Natural killer cell treated with Interleukin-12 subunit alpha and Interleukin-12 subunit beta and Interleukin-15 and Interleukin-18, amount 100 ng/mL, for 72 hours (primary cell): ENCODE results near the gene SIRT3. TPM values are rescaled to one million over a fixed set of nuclear protein-coding genes. Genes with fewer than 3 reads are reported as not detected.

Experiments used
- ATAC-seq, 2 donors: fragments of 150-1000 bp; cut with Tn5 transposase in 1 of 2; sonication (Bioruptor Pico), chemical (Tn5 transposase) in 1 of 2; 2 replicates each; pipeline ENCODE4 v1.10.0; 2021
- DNase-seq: peaks from one replicate; pipeline ENCODE4 v3.0.0; 2022; ENCODE audit warnings: low spot score
- H3K27ac Mint-ChIP-seq, 2 donors: 1 replicate in 1 of 2; 2 replicates in 1 of 2; pipeline ENCODE4 v1.8.0; 2022; ENCODE audit warnings: mixed read lengths in 2 of 2, mild to moderate bottlenecking in 1 of 2, moderate library complexity in 1 of 2
- H3K27me3 Mint-ChIP-seq, 2 donors: 1 replicate in 1 of 2; 2 replicates in 1 of 2; pipeline ENCODE4 v1.8.0; 2022; ENCODE audit warnings: mixed read lengths in 2 of 2
- H3K36me3 Mint-ChIP-seq: one replicate; pipeline ENCODE4 v1.8.0; 2022; ENCODE audit warnings: mixed read lengths
- H3K4me1 Mint-ChIP-seq, 2 donors: 1 replicate in 1 of 2; 2 replicates in 1 of 2; pipeline ENCODE4 v1.8.0; 2022; ENCODE audit warnings: low read depth in 2 of 2, mixed read lengths in 2 of 2, mild to moderate bottlenecking in 1 of 2
- H3K4me3 Mint-ChIP-seq: one replicate; pipeline ENCODE4 v1.8.0; 2022; ENCODE audit warnings: mixed read lengths
- H3K9me3 Mint-ChIP-seq: 2 replicates; pipeline ENCODE4 v1.8.0; 2022; ENCODE audit warnings: mixed read lengths
- total RNA-seq, 2 donors: library from RNA; stranded (reverse); gene quantifications; one replicate each; pipeline ENCODE4 v1.2.3, GENCODE V29; 2022

The SIRT3 gene
- total RNA-seq, 2 donors from 2014 or later = 13.7 to 16.3 TPM

DNA sequence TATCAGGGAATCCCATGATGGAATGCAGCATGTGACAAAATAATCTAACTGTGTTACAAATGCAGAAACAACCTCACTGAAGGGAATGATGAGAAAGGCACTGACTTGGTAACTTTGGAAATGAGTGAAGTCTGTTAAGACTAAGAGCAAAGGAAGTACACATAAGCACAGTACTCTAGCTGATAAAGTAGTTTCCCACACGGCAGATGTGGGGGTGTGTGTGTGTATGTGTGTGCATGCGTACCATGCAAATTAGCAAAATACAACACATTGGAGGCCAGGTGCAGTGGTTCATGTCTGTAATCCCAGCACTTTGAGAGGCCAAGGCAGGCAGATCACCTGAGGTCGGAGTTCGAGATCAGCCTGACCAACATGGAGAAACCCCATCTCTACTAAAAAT is 25.5 kb upstream of the SIRT3 start:
- peaks cover 0 to under 1% of the 10 kb centered on the region in 2 donors for H3K4me1 Mint-ChIP-seq
- no peak overlapping the region for H3K4me3 Mint-ChIP-seq
- no peak for ATAC-seq
- no peaks in the 10 kb centered on the region for H3K27me3 Mint-ChIP-seq
- H3K36me3 Mint-ChIP-seq = no peaks in the 10 kb centered on the region
- H3K27ac Mint-ChIP-seq = no peak overlapping the region
- no peak for DNase-seq
- no peaks in the 10 kb centered on the region for H3K9me3 Mint-ChIP-seq

DNA sequence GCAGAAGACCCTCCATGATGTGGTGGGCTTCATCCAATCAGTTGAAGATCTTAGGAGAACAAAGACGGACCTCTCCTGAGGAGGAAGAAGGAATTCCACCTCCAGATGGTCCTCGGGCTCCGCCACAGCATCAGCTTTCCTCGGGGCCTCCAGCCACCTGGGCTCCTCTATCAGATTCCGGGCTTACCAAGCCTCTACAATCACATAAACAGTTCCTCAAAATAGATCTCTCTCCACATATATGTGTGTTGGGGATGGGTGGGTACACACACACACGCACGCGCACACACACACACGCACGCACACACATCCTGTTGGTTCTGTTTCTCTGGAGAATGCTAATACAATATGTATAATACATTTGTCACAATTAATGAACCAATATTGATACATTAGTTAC is 23.3 kb upstream of the SIRT3 start:
- no peak for ATAC-seq
- H3K27ac Mint-ChIP-seq = no peak overlapping the region

DNA sequence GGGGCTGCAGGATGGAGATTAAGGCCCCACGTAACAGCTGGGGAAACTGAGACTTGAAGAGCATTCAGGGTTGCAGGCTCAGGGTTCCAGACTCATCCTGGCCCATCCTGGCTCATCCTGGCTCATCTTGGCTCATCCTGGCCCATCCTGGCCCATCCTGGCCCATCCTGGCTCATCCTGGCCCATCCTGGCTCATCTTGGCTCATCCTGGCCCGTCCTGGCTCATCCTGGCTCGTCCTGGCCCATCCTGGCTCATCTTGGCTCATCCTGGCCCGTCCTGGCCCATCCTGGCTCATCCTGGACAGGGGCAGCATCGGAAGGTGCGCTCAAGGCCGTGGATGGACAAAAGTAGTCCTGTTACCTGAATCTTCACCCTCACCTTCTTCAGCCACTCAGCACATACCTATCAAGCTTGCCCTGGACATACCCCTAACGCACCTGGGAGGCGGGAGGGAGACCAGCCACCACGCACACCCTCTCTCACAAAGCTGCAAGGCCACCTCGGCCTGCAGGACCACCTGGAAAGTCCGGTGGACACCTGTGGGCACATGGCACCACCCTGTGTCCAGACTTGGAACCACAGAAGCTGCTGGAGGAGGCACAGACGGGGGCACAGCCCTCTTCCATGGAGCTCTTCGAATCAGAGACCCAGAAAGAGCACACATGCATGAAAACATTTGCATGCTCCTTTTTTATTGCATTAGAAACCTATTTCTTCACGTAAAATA is 21.8 kb upstream of the SIRT3 start:
- DNase-seq = no peak
- H3K36me3 Mint-ChIP-seq = no peaks in the 10 kb centered on the region
- no peak overlapping the region for H3K27ac Mint-ChIP-seq
- H3K27me3 Mint-ChIP-seq = no peaks in the 10 kb centered on the region
- no peaks in the 10 kb centered on the region for H3K9me3 Mint-ChIP-seq
- ATAC-seq = no peak
- no peaks in the 10 kb centered on the region for H3K4me1 Mint-ChIP-seq
- H3K4me3 Mint-ChIP-seq = no peak overlapping the region

More for the DNA sequence above, 23.3 kb upstream of the SIRT3 start:
- DNase-seq = no peak
- no peaks in the 10 kb centered on the region for H3K4me1 Mint-ChIP-seq
- H3K4me3 Mint-ChIP-seq = no peak overlapping the region
- H3K27me3 Mint-ChIP-seq = no peaks in the 10 kb centered on the region
- no peaks in the 10 kb centered on the region for H3K36me3 Mint-ChIP-seq
- no peaks in the 10 kb centered on the region for H3K9me3 Mint-ChIP-seq

- DNase-seq (no peak), ATAC-seq (no peak)
- Mint-ChIP-seq H3K9me3 (no peaks in the 10 kb centered on the region), H3K27me3 (no peaks in the 10 kb centered on the region), H3K4me1 (no peaks in the 10 kb centered on the region), H3K4me3 (no peak overlapping the region), H3K36me3 (no peaks in the 10 kb centered on the region), H3K27ac (no peak overlapping the region)
Measured at GRCh38 chr11:256952-257737, 21.0 kb upstream of the SIRT3 start.

GRCh38 chr11:255816-256215 is 19.7 kb upstream of the SIRT3 start:
- Mint-ChIP-seq H3K36me3 (peaks cover 5% of the 10 kb centered on the region), H3K27me3 (no peaks in the 10 kb centered on the region), H3K4me1 (peaks cover 0 to 3% of the 10 kb centered on the region in 2 donors)

GRCh38 chr11:255176-255575 is 19.0 kb upstream of the SIRT3 start:
- H3K27me3 Mint-ChIP-seq = no peaks in the 10 kb centered on the region
- no peaks in the 10 kb centered on the region for H3K9me3 Mint-ChIP-seq
- DNase-seq (no peak), ATAC-seq (no peak)
- no peak overlapping the region for H3K27ac Mint-ChIP-seq
- peaks cover 0 to 3% of the 10 kb centered on the region in 2 donors for H3K4me1 Mint-ChIP-seq
- peaks cover 5% of the 10 kb centered on the region for H3K36me3 Mint-ChIP-seq
- no peak overlapping the region for H3K4me3 Mint-ChIP-seq

More at GRCh38 chr11:255816-256215, 19.7 kb upstream of the SIRT3 start:
- H3K4me3 Mint-ChIP-seq = no peak overlapping the region
- DNase-seq = no peak
- ATAC-seq = no peak
- no peak overlapping the region for H3K27ac Mint-ChIP-seq
- H3K9me3 Mint-ChIP-seq = no peaks in the 10 kb centered on the region

GRCh38 chr11:253886-254270 is 17.7 kb upstream of the SIRT3 start:
- ATAC-seq = no peak
- Mint-ChIP-seq H3K27ac (no peak overlapping the region), H3K27me3 (no peaks in the 10 kb centered on the region), H3K4me3 (no peak overlapping the region), H3K4me1 (peaks cover 5 to 7% of the 10 kb centered on the region in 2 donors), H3K9me3 (no peaks in the 10 kb centered on the region), H3K36me3 (peaks cover 12% of the 10 kb centered on the region)
- DNase-seq = no peak

DNA sequence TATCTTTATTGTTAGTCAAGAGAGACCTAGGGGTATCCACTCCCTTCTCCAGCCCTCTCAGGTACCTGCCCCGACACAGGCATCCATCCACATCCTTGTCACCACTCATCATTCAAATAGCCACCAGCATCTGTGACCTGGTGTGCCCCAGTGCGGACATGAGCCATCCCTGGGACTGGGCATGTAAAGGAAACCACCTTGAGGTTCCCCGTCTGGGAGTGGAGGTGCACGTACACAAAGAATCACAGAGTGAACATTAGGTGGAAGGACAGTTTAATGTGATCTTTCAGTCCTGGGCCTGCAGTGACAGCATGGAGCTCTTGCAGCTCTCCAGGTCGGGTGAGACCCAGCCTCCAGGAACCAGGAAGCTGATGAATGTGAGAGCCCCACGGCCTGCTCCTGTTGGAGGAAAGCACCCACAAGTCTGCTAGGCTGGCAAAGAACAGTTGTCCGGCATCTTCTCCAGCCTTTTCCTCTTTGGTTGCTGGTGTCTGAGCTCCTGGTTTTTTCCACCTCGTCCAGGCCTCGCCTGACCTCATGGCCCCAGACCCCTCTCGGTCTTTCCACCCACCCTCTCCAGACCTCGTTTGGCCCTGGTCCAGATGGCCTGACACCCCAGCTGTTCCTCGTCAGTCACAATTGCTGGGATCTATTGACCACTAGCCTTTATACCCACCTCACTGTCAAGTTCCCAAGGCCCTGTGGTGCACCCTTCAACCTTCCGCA is 17.2 kb upstream of the SIRT3 start:
- Mint-ChIP-seq H3K27ac (no peak overlapping the region), H3K4me1 (peaks cover 5 to 7% of the 10 kb centered on the region in 2 donors), H3K36me3 (peaks cover 12% of the 10 kb centered on the region), H3K4me3 (no peak overlapping the region), H3K27me3 (no peaks in the 10 kb centered on the region), H3K9me3 (no peaks in the 10 kb centered on the region)
- DNase-seq = no peak
- ATAC-seq = no peak

DNA sequence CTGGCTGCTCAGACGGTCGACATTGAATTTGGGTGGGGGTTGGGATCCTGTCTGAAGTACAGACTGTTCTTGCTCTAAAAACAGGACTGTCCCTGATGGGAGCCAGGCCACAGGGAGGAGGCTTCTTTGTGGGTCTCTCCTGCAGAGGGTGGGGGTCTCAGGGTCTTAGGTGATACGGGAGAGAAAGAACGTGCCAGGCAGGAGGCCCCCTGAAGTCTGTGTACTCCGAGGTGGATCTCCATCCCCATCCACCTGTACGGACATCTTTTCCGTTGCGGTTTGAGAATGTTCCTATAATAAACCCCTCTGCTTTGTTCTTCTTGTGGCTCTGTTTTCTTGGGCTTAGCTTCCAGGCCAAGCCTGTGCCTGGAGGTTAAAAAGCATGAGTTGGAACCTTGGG is 16.5 kb upstream of the SIRT3 start:
- DNase-seq (no peak), ATAC-seq (no peak)
- H3K4me1 Mint-ChIP-seq = peaks cover 5 to 7% of the 10 kb centered on the region in 2 donors
- no peak overlapping the region for H3K4me3 Mint-ChIP-seq
- H3K36me3 Mint-ChIP-seq = peaks cover 12% of the 10 kb centered on the region
- H3K9me3 Mint-ChIP-seq = no peaks in the 10 kb centered on the region
- no peak overlapping the region for H3K27ac Mint-ChIP-seq
- H3K27me3 Mint-ChIP-seq = no peaks in the 10 kb centered on the region

GRCh38 chr11:251550-251949 is 15.4 kb upstream of the SIRT3 start:
- DNase-seq (no peak), ATAC-seq (no peak)
- Mint-ChIP-seq H3K36me3 (peaks cover 20% of the 10 kb centered on the region), H3K4me1 (peaks cover 5 to 7% of the 10 kb centered on the region in 2 donors), H3K27ac (no peak overlapping the region), H3K4me3 (no peak overlapping the region), H3K9me3 (no peaks in the 10 kb centered on the region), H3K27me3 (no peaks in the 10 kb centered on the region)

DNA sequence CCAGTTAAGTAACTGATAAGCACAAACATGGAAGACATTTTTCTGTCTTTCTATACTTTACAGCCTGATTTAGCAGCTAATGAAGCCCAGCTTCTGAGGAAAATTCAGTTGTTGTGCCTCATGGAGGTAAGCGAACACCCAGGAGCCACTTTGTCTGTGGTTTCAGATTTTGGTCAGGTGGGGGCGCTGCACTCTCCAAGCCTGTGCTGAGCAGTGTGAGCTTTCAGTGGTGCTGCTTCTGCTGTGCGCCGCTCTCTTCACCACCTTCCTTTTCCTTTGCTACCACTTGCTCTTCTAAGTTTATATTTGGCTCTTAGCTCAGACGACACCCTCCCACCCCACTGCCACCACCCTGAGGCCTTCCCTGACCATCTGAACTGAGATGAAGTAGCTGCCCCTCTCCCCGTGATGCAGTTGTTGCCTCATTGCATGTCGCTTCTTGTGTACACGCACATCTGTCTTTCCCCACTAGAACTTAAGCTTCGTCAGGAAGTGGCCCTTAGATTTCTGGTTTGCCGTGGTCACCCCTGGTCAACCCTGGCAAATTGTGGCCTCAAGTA is 14.7 kb upstream of the SIRT3 start:
- no peaks in the 10 kb centered on the region for H3K9me3 Mint-ChIP-seq
- no peak overlapping the region for H3K27ac Mint-ChIP-seq
- ATAC-seq = peak; percentile 79
- peaks cover 22% of the 10 kb centered on the region for H3K36me3 Mint-ChIP-seq
- H3K4me3 Mint-ChIP-seq = no peak overlapping the region
- peaks cover 5 to 7% of the 10 kb centered on the region in 2 donors for H3K4me1 Mint-ChIP-seq
- H3K27me3 Mint-ChIP-seq = no peaks in the 10 kb centered on the region
- DNase-seq = peak; percentile 75

- no peak overlapping the region for H3K27ac Mint-ChIP-seq
- peaks cover 28% of the 10 kb centered on the region for H3K36me3 Mint-ChIP-seq
- no peaks in the 10 kb centered on the region for H3K27me3 Mint-ChIP-seq
- H3K9me3 Mint-ChIP-seq = no peaks in the 10 kb centered on the region
- H3K4me1 Mint-ChIP-seq = peaks cover 5 to 8% of the 10 kb centered on the region in 2 donors
- ATAC-seq (no peak), DNase-seq (no peak)
- no peak overlapping the region for H3K4me3 Mint-ChIP-seq
Measured at GRCh38 chr11:250274-250673, 14.1 kb upstream of the SIRT3 start.

GRCh38 chr11:249062-249461 is 12.9 kb upstream of the SIRT3 start:
- peaks cover 5 to 10% of the 10 kb centered on the region in 2 donors for H3K4me1 Mint-ChIP-seq
- H3K27ac Mint-ChIP-seq = no peak overlapping the region
- DNase-seq = no peak
- ATAC-seq = no peak
- H3K27me3 Mint-ChIP-seq = no peaks in the 10 kb centered on the region
- no peak overlapping the region for H3K4me3 Mint-ChIP-seq
- H3K36me3 Mint-ChIP-seq = peaks cover 32% of the 10 kb centered on the region
- no peaks in the 10 kb centered on the region for H3K9me3 Mint-ChIP-seq
